Lower lobe of right lung (tissue), 2 donors: ENCODE results near the gene CTCFL. TPM values are rescaled to one million over a fixed set of nuclear protein-coding genes. Genes with fewer than 3 reads are reported as not detected.

Experiments
- ATAC-seq, 2 donors: fragments of 200-7000 bp; cut with Tn5 transposase; one replicate each; pipeline ENCODE4 v1.9.1; 2020 to 2022; ENCODE audit warnings: mild to moderate bottlenecking in 2 of 2, moderate library complexity in 2 of 2
- DNase-seq: peaks from one replicate; pipeline ENCODE4 v3.0.0-alpha.2; 2020
- H3K27ac ChIP-seq: fragments of 200-600 bp; one replicate; pipeline ENCODE4 v1.8.0; 2022
- H3K27me3 ChIP-seq: fragments of 200-600 bp; one replicate; pipeline ENCODE4 v1.8.0; 2022; ENCODE audit warnings: low read depth
- H3K36me3 ChIP-seq: fragments of 200-600 bp; one replicate; pipeline ENCODE4 v1.8.0; 2022; ENCODE audit warnings: mild to moderate bottlenecking
- H3K4me1 ChIP-seq: fragments of 200-600 bp; one replicate; pipeline ENCODE4 v1.8.0; 2022
- H3K4me3 ChIP-seq: fragments of 200-600 bp; one replicate; pipeline ENCODE4 v1.8.0; 2022; ENCODE audit warnings: mild to moderate bottlenecking
- H3K9me3 ChIP-seq: fragments of 200-600 bp; one replicate; pipeline ENCODE4 v1.8.0; 2022
- CTCF ChIP-seq: fragments of 200-600 bp; IDR thresholded peaks from one replicate; pipeline ENCODE4 v1.8.0; 2022; ENCODE audit warnings: antibody characterized with exemption, mild to moderate bottlenecking
- intact Hi-C: fragments of 100-400 bp; cut with DNase I; formaldehyde crosslinking; loops from one replicate; pipeline ENCODE4 v1.11.0; 2022
- total RNA-seq: library from RNA; stranded (reverse); fragmentation: NEBNext Ultra II Directional; extraction: Animal tissue kit (Norgen Biotek cat#: 25700); gene quantifications from one replicate; pipeline ENCODE4 v1.2.1, GENCODE V29; 2021
- donor health status: DM: no; HTN: yes; CAD: no; lungs with severe emphysema.

The CTCFL gene
- total RNA-seq, 1 donor from 2014 or later: not detected

GRCh38 chr20:57451795-57452661 lies 72.9 kb downstream of the CTCFL start:
- DNase-seq (no peak), ATAC-seq (peak; percentile 9 to 40)
- no peak overlapping the region for H3K4me3 ChIP-seq
- H3K9me3 ChIP-seq: no peaks in the 10 kb centered on the region
- peaks cover 23% of the 10 kb centered on the region for H3K4me1 ChIP-seq
- peaks cover 4% of the 10 kb centered on the region for H3K27me3 ChIP-seq
- H3K27ac ChIP-seq: peak overlapping the region; percentile 25
- intact Hi-C loops: no loop called here
- H3K36me3 ChIP-seq: no peaks in the 10 kb centered on the region
- no peak for TF ChIP-seq CTCF

- H3K27me3 ChIP-seq: peaks cover 4% of the 10 kb centered on the region
- peaks cover 23% of the 10 kb centered on the region for H3K4me1 ChIP-seq
- no peaks in the 10 kb centered on the region for H3K9me3 ChIP-seq
- no peak overlapping the region for H3K4me3 ChIP-seq
- intact Hi-C loops: no loop called here
- no peaks in the 10 kb centered on the region for H3K36me3 ChIP-seq
- peak overlapping the region; percentile 25 for H3K27ac ChIP-seq
- ATAC-seq: no peak
- no peak for TF ChIP-seq CTCF
- DNase-seq: no peak
Observed at GRCh38 chr20:57451431-57451794, 73.5 kb downstream of the CTCFL start.

- H3K4me1 ChIP-seq: peaks cover 23% of the 10 kb centered on the region
- H3K9me3 ChIP-seq: no peaks in the 10 kb centered on the region
- H3K4me3 ChIP-seq: no peak overlapping the region
- ATAC-seq (no peak), DNase-seq (no peak)
- intact Hi-C loops: no loop called here
- no peak for TF ChIP-seq CTCF
- H3K27me3 ChIP-seq: peaks cover 4% of the 10 kb centered on the region
- peak overlapping the region; percentile 46 for H3K27ac ChIP-seq
- H3K36me3 ChIP-seq: no peaks in the 10 kb centered on the region
Observed at GRCh38 chr20:57450931-57451330, 74.0 kb downstream of the CTCFL start.

DNA sequence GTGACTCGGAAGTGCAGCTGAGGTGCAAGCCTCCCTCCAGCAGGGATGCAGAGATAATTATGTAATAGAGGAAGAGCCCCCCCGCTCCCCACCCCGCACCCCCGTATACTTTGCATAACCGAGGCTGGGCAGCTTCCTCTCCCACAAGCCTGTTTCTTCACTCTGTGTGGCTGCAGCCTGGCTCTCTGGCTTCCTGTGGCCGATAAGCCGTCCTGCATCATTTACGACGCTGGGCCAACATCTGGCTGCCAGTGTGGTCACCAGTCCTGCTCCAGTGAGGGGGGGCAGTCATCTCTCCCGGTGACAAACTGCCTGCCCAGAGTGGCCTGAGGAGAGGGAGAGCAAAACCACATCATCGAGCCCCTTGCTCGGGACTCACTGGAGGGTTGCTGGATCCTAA lies 74.5 kb downstream of the CTCFL start:
- ATAC-seq: peak; percentile 76 to 90
- TF ChIP-seq CTCF: no peak
- intact Hi-C loops: no loop called here
- no peak overlapping the region for H3K27ac ChIP-seq
- peaks cover 23% of the 10 kb centered on the region for H3K4me1 ChIP-seq
- no peaks in the 10 kb centered on the region for H3K9me3 ChIP-seq
- no peaks in the 10 kb centered on the region for H3K36me3 ChIP-seq
- peaks cover 4% of the 10 kb centered on the region for H3K27me3 ChIP-seq
- H3K4me3 ChIP-seq: no peak overlapping the region
- DNase-seq: peak; percentile 85

DNA sequence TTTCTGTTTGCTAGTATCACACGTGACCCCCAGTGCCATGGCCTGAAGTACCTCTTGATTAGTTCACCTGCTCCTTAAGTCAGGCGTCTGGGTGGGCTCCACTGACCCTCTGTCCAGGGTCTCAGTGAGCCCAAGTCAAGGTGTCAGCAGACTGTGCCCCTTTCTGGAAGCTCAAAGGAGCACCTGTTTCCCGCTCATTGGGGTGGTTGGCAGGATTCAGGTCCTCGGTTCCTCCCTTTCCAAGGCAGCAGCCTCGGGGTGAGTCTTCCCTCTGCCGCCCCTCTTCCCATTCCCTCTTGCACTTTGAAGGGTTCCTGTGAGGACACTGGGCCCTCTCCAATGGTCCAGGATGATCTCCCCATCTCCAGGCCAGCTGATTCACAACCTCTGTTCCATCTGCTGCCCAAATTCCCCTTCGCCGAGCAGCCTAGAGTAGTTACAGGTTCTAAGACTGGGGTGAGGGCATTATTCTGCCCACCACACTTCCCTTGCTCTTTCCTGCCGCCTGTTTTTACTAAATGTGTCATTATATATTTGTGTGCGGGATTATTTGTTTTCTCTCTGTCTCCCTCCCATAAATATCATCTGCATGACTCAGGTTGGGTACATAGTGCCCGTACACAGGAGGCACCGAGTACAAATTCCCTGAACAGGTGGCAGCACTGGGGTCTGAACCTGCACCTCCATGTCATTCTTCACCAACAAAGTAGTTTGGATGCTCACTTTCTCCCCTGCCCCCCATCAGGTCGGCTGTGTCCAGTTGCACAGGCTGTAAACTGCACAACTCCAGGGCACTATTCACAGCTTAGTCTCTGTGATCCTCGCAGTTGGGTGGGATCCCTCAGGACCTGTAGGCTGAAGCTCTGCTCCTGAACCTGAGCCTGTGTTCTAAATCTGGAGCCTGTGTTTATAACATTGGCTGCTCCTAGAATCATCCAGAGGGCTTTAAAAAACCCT lies 75.3 kb downstream of the CTCFL start:
- ATAC-seq (no peak), DNase-seq (no peak)
- peaks cover 23% of the 10 kb centered on the region for H3K4me1 ChIP-seq
- no peak for TF ChIP-seq CTCF
- peaks cover 4% of the 10 kb centered on the region for H3K27me3 ChIP-seq
- no peaks in the 10 kb centered on the region for H3K36me3 ChIP-seq
- no peak overlapping the region for H3K27ac ChIP-seq
- H3K4me3 ChIP-seq: no peak overlapping the region
- H3K9me3 ChIP-seq: no peaks in the 10 kb centered on the region
- intact Hi-C loops: no loop called here
